K562 (cell line): Measurements from ENCODE around the gene ECSIT. TPM values are rescaled to one million over a fixed set of nuclear protein-coding genes. Genes with fewer than 3 reads are reported as not detected.
"Not testable (repeated sequence)": the region's sequence is repeated elsewhere in the genome, so short reads cannot be mapped to it uniquely, and the experiment has no call there.

Experiments used
- ATAC-seq: fragments of 200-7000 bp; cut with Tn5 transposase; 3 replicates; pipeline ENCODE4 v1.9.1; 2020; ENCODE audit warnings: moderate library complexity
- BruUV-seq: library from RNA; stranded (reverse); fragments of 400-500 nt; replicated peaks from 2 replicates; lab custom pipeline; 2021; lab: Mats Ljungman, UMichigan
- CTCF ChIA-PET: fragments of 300-600 bp; formaldehyde crosslinking; extraction: SDS; loops from one replicate; lab custom pipeline; 2021; ENCODE audit warnings: low intra/inter-chr PET ratio; lab: Yijun Ruan, JAX
- POLR2A ChIA-PET: fragments of 300-600, 350-650 bp; sonication (Branson Sonifier 250); formaldehyde crosslinking; extraction: SDS; loops from one replicate; lab custom pipeline; 2021; ENCODE audit warnings: antibody characterized with exemption, inconsistent platforms; lab: Yijun Ruan, JAX
- DNase-seq, 4 experiments: peaks; one replicate each; pipeline versions ENCODE4 v3.0.0 to v3.0.0-alpha.2; 2011 to 2018; ENCODE audit warnings: low spot score in 3 of 4, mixed read lengths in 3 of 4; ENCODE audit errors: extremely low read depth in 1 of 4
- FAIRE-seq: peaks from 2 replicates; lab custom pipeline; 2011; peaks lifted over from hg19 to GRCh38; lab: Jason Lieb, UNC
- H2AFZ ChIP-seq: 2 replicates; pipeline ENCODE4 v1.6.0; 2011; ENCODE audit warnings: low read depth, low read length, control low read depth, inconsistent platforms
- H3K27ac ChIP-seq: fragments of 200-600 bp; 3 replicates; pipeline ENCODE4 v1.8.0; 2011; ENCODE audit warnings: low read depth, mild to moderate bottlenecking, control low read depth, inconsistent platforms, low read length, moderate library complexity, mixed read lengths; ENCODE audit errors: extremely low read depth
- H3K27me3 ChIP-seq, 2 experiments: fragments of 300-600 bp in 1 of 2; 2 replicates in 1 of 2; 3 replicates in 1 of 2; pipeline versions ENCODE4 v1.6.0 to v1.8.0; 2011; ENCODE audit warnings: inconsistent platforms in 2 of 2, low read length in 2 of 2, mild to moderate bottlenecking in 1 of 2, mixed read lengths in 1 of 2, moderate library complexity in 1 of 2; ENCODE audit not compliant: control insufficient read depth in 2 of 2, insufficient read depth in 2 of 2
- H3K36me3 ChIP-seq: fragments of 300-600 bp; 3 replicates; pipeline ENCODE4 v1.8.0; 2011; ENCODE audit warnings: mild to moderate bottlenecking, low read length, inconsistent platforms; ENCODE audit not compliant: control insufficient read depth, insufficient read depth
- H3K4me1 ChIP-seq, 2 experiments: fragments of 200-600 bp in 1 of 2; replicated peaks in 1 of 2; 2 replicates in 1 of 2; 3 replicates in 1 of 2; pipeline versions ENCODE4 v1.5.1 to v1.8.0; 2011; ENCODE audit warnings: inconsistent platforms in 2 of 2, low read length in 2 of 2, mild to moderate bottlenecking in 1 of 2, mixed read lengths in 1 of 2, moderate library complexity in 1 of 2; ENCODE audit not compliant: control insufficient read depth in 2 of 2, insufficient read depth in 2 of 2
- H3K4me2 ChIP-seq: 2 replicates; pipeline ENCODE4 v1.6.1; 2011; ENCODE audit warnings: low read length, control low read depth, inconsistent platforms, mixed read lengths; ENCODE audit not compliant: insufficient read depth
- H3K4me3 ChIP-seq: fragments of 200-600 bp; sonication (generic), shearing (Covaris generic); 2 replicates; pipeline ENCODE4 v1.5.1; 2016; ENCODE audit warnings: control low read depth, inconsistent platforms
- H3K79me2 ChIP-seq: fragments of 200-600 bp; 3 replicates; pipeline ENCODE4 v1.8.0; 2011; ENCODE audit warnings: low read length, inconsistent platforms; ENCODE audit not compliant: control insufficient read depth, insufficient read depth
- H3K9ac ChIP-seq, 2 experiments: 2 replicates each; pipeline versions ENCODE4 v1.6.0 to v1.6.1; 2011; ENCODE audit warnings: low read depth in 2 of 2, low read length in 2 of 2, control low read depth in 1 of 2, inconsistent platforms in 1 of 2, mild to moderate bottlenecking in 1 of 2, mixed read lengths in 1 of 2; ENCODE audit not compliant: insufficient read depth in 1 of 2
- H3K9me1 ChIP-seq: one replicate; pipeline ENCODE4 v1.6.0; 2011; ENCODE audit warnings: inconsistent platforms, mild to moderate bottlenecking, low read length, moderate library complexity; ENCODE audit not compliant: control insufficient read depth, insufficient read depth
- H3K9me3 ChIP-seq: replicated peaks from 2 replicates; pipeline ENCODE4 v1.5.1; 2011; ENCODE audit warnings: low read depth, low read length, inconsistent platforms; ENCODE audit not compliant: control insufficient read depth, insufficient read depth
- H4K20me1 ChIP-seq: replicated peaks from 2 replicates; pipeline ENCODE4 v1.6.1; 2011; ENCODE audit warnings: low read length, inconsistent platforms, mixed read lengths; ENCODE audit not compliant: control insufficient read depth, insufficient read depth
- CTBP1 ChIP-seq: fragments of 450-650 bp; IDR thresholded peaks from 2 replicates; pipeline ENCODE4 v1.6.1; 2016; ENCODE audit warnings: borderline replicate concordance
- HDAC2 ChIP-seq: fragments of 450-650 bp; IDR thresholded peaks from 2 replicates; pipeline ENCODE4 v1.6.1; 2016; ENCODE audit warnings: mild to moderate bottlenecking
- KDM1A ChIP-seq, 2 experiments: fragments of 450-650 bp; IDR thresholded peaks; 2 replicates each; pipeline ENCODE4 v1.6.1; 2016; ENCODE audit warnings: mild to moderate bottlenecking in 2 of 2
- RBM25 ChIP-seq: fragments of 200-400 bp; formaldehyde crosslinking; IDR thresholded peaks from 2 replicates; pipeline ENCODE4 v1.6.1; 2018; ENCODE audit warnings: low read length, low read depth, moderate library complexity; ENCODE audit not compliant: severe bottlenecking
- SPI1 ChIP-seq: IDR thresholded peaks from 2 replicates; pipeline ENCODE4 v1.6.1; 2011; ENCODE audit warnings: low read depth, low read length, control low read depth, borderline replicate concordance
- ZNF121 ChIP-seq: sonication (generic); formaldehyde crosslinking; conservative IDR thresholded peaks from 2 replicates; pipeline ENCODE4 v1.8.0; 2022; ENCODE audit warnings: missing genetic modification reagents
- ZNF384 ChIP-seq: IDR thresholded peaks from 2 replicates; pipeline ENCODE4 v1.6.1; 2012; ENCODE audit warnings: low read depth, low read length, improper control_type of control experiment
- WGBS: fragments of 100-300 bp; shearing (Covaris generic); methylation state at CpG from one replicate; pipeline ENCODE4 v1.1.6; 2016; ENCODE audit warnings: low coverage, mixed read lengths; ENCODE audit not compliant: insufficient coverage; ENCODE audit errors: missing lambda C conversion rate; 5-methylcytosine and 5-hydroxymethylcytosine counted together
- in situ Hi-C: fragments of 300-500 bp; cut with MboI; formaldehyde crosslinking; loops from 4 replicates; pipeline ENCODE4 v1.15.0; 2018; ENCODE audit warnings: inconsistent platforms, mixed read lengths
- intact Hi-C: fragments of 100-400 bp; cut with micrococcal nuclease; formaldehyde crosslinking; loops from 2 replicates; pipeline ENCODE4 v1.14.2; 2022
- polyA plus RNA-seq, 8 experiments: library from polyadenylated mRNA; depleted of rRNA in 4 of 8; stranded (reverse) in 5 of 8; unstranded in 3 of 8; fragments of >200 nt; fragmentation: Nextera tagmentation in 2 of 8; fragmentation: Illumina TruSeq in 1 of 8; extraction: Ambion mirVana in 2 of 8; extraction: Trizol in 1 of 8; gene quantifications; 2 replicates each; pipeline versions ENCODE4 v1.2.1 to v1.2.3, GENCODE V29; 2011 to 2014; ENCODE audit warnings: inconsistent platforms in 1 of 8, missing spikeins in 1 of 8
- total RNA-seq, 7 experiments: library from RNA; depleted of rRNA in 6 of 7; stranded (reverse); fragments of >200 nt in 6 of 7; fragmentation: Illumina TruSeq in 2 of 7; extraction: Trizol in 2 of 7; gene quantifications; 2 replicates each; pipeline versions ENCODE4 v1.2.1 to v1.2.3, GENCODE V29; 2011 to 2021; ENCODE audit warnings: low replicate concordance in 1 of 7
- TF ChIP-seq, protein P1 (sequence below): fragments of 450-650 bp; formaldehyde crosslinking; IDR thresholded peaks from 2 replicates; pipeline ENCODE4 v1.4.0; 2020; ENCODE audit warnings: mild to moderate bottlenecking, moderate library complexity
- TF ChIP-seq, protein P2 (sequence below), 2 experiments: IDR thresholded peaks in 1 of 2; conservative IDR thresholded peaks in 1 of 2; 2 replicates each; pipeline ENCODE4 v1.6.1; 2016; ENCODE audit warnings: low read depth in 2 of 2, mild to moderate bottlenecking in 1 of 2, missing compliant biosample characterization in 1 of 2, missing genetic modification characterization in 1 of 2, moderate library complexity in 1 of 2

ECSIT gene
- total and polyA plus RNA-seq, 9 of the 15 experiments (the other 6 are each of a cell fraction or from before 2014, with no cell fraction given) = 1.1 to 82.5 (median 43.9) TPM

DNA sequence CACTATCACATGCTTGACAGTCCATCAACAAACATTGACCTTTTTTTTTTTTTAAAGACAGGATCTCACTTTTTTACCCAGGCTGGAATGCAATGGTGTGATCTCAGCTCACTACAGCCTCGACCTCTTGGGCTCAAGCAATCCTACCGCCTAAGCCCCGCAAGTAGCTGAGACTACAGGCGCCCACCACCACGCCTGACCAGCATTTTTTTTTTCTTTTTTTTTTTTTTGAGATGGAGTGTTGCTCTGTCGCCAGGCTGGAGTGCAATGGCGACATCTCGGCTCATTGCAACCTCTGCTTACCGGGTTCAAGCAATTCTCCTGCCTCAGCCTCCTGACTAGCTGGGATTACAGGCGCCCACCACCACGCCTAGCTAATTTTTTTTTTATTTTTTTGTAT lies 70.0 kb downstream of the ECSIT start:
- intact Hi-C loops, BruUV-seq, H3K4me3 ChIP-seq, H4K20me1 ChIP-seq, CTCF ChIA-PET, H2AFZ ChIP-seq, FAIRE-seq, H3K27ac ChIP-seq, in situ Hi-C loops, H3K9ac ChIP-seq, H3K9me1 ChIP-seq, H3K36me3 ChIP-seq, ATAC-seq, H3K4me2 ChIP-seq, H3K9me3 ChIP-seq, H3K79me2 ChIP-seq, DNase-seq: not testable (repeated sequence)
- Histone ChIP-seq H3K27me3 (peaks cover 0 to 15% of the 10 kb centered on the region in 2 experiments; a peak in 3 of 5 replicates), H3K4me1 (peaks cover 0 to 29% of the 10 kb centered on the region in 2 experiments; a peak in 3 of 5 replicates)
- POLR2A ChIA-PET = interaction anchor here (0.6 to 1.1 kb wide), 2 partner anchors 15 to 197 kb away, joined by 3 read pairs; partner anchors contain the start of gene DOCK6
- peak; percentile 42; the same call in 1 of the 2 replicates for TF ChIP-seq ZNF384
- 28% methylated on average over 10 of the region's 11 CpGs for WGBS

DNA sequence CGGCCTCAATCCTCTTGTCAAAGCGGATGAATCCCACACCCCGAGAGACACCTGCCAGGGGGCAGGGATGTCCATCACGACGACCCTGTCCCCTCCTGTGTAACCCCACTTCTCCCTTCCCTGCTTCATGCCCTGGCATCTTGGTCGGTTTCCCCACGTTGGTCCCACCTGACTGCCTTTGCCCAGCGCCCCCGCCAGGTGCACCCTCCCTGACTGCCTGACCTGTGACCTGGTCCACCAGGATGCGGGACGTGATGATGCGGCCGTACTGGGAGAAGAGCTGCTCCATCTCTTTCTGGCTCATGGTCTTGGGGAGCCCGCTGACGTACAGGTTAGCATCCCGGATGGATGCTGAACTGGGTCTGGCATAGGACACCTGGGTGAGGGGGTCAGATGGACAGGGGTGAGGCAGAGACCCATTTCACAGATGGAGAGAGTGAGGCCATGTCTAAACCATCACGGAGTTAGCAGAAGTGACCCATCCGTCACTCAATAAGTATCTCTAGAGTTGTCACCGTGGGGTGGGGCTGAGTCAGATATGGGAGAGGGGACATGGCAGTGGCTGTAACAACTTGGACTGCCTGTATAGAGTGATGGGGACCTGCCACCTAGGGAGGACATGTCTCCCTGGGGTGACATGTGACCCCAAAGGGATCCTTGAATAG lies 70.6 kb downstream of the ECSIT start:
- no peaks in the 10 kb centered on the region for H3K36me3 ChIP-seq
- intact Hi-C loops = no loop called here
- H4K20me1 ChIP-seq = 0 out of 2 replicates have a peak, but pooled peaks cover 4% of the 10 kb centered on the region
- no peak overlapping the region for H2AFZ ChIP-seq
- no peak overlapping the region for H3K4me3 ChIP-seq
- CTCF ChIA-PET = no interaction called here
- no peaks in the 10 kb centered on the region for H3K79me2 ChIP-seq
- peaks cover 0 to 32% of the 10 kb centered on the region in 2 experiments; a peak in 3 of 5 replicates for H3K4me1 ChIP-seq
- H3K9ac ChIP-seq = 0 out of 4 replicates have a peak overlapping the region, but pooled peaks of 1 of the 2 experiments have one; percentile 28
- WGBS = 21% methylated on average over 18 of the region's 19 CpGs
- no peaks in the 10 kb centered on the region for H3K9me1 ChIP-seq
- FAIRE-seq = no peak
- in situ Hi-C loops = no loop called here
- ATAC-seq = no peak
- H3K9me3 ChIP-seq = no peaks in the 10 kb centered on the region
- H3K27ac ChIP-seq = no peak overlapping the region
- no peak overlapping the region for H3K4me2 ChIP-seq
- POLR2A ChIA-PET = interaction anchor here (0.6 to 1.1 kb wide), 2 partner anchors 15 to 196 kb away, joined by 3 read pairs; partner anchors contain the start of gene DOCK6
- H3K27me3 ChIP-seq = peaks cover 0 to 14% of the 10 kb centered on the region in 2 experiments; a peak in 3 of 5 replicates
- peak in 2 of 4 experiments; percentile 7 to 19 for DNase-seq
- BruUV-seq = no TSS peak
- TF ChIP-seq HDAC2 = peak; percentile 52; the same call in 1 of the 2 replicates
- TF ChIP-seq, protein P1, sequence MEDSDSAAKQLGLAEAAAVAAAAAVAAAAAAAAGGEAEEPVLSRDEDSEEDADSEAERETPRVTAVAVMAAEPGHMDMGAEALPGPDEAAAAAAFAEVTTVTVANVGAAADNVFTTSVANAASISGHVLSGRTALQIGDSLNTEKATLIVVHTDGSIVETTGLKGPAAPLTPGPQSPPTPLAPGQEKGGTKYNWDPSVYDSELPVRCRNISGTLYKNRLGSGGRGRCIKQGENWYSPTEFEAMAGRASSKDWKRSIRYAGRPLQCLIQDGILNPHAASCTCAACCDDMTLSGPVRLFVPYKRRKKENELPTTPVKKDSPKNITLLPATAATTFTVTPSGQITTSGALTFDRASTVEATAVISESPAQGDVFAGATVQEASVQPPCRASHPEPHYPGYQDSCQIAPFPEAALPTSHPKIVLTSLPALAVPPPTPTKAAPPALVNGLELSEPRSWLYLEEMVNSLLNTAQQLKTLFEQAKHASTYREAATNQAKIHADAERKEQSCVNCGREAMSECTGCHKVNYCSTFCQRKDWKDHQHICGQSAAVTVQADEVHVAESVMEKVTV = no peak
- TF ChIP-seq SPI1 = no peak
- TF ChIP-seq KDM1A (IDR thresholded peaks at IDR 0.05) = peak; percentile 68 to 78
- peak; percentile 64 for TF ChIP-seq RBM25
- TF ChIP-seq, protein P2, sequence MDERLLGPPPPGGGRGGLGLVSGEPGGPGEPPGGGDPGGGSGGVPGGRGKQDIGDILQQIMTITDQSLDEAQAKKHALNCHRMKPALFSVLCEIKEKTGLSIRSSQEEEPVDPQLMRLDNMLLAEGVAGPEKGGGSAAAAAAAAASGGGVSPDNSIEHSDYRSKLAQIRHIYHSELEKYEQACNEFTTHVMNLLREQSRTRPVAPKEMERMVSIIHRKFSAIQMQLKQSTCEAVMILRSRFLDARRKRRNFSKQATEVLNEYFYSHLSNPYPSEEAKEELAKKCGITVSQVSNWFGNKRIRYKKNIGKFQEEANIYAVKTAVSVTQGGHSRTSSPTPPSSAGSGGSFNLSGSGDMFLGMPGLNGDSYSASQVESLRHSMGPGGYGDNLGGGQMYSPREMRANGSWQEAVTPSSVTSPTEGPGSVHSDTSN (CRISPR knock-in tag; IDR thresholded peaks at IDR 0.05; ENCODE audit: low read depth) = no peak
- TF ChIP-seq, protein P2 (tag; conservative IDR thresholded peaks at IDR 0.05; ENCODE audit: low read depth) = no peak
- TF ChIP-seq ZNF121 (CRISPR knock-in tag) = 0 out of 2 replicates have a peak, but pooled peaks have one; percentile 3
- TF ChIP-seq CTBP1 = 0 out of 2 replicates have a peak, but pooled peaks have one; percentile 18
